CMK (cell line): ENCODE data around the gene PRRC2B.
"Not testable (repeated sequence)": the region's sequence is repeated elsewhere in the genome, so short reads cannot be mapped to it uniquely, and the experiment has no call there.

Experiments
- DNase-seq: peaks from one replicate; pipeline ENCODE4 v3.0.0-alpha.2; 2010; ENCODE audit warnings: low read depth

The PRRC2B gene

DNA sequence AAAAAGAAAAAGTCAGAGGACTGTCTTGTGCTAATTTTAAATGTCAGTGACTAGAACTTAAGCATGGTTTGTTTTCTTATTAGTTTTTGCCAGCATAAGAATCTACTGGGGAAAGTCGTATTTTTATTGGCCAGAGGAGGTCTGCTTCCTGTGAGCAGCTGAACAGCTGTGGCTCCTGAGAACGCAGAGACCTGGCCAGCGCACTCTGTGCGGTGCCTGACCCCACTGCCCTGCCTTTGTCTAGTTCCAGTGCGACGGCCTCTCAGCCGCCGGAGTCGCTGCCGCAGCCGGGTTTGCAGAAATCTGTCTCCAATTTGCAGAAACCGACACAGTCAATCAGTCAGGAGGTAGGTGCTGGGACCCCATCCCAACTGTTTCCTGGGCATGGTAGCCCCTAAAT is 42.5 kb downstream of the PRRC2B start:
- DNase-seq, result no peak

DNA sequence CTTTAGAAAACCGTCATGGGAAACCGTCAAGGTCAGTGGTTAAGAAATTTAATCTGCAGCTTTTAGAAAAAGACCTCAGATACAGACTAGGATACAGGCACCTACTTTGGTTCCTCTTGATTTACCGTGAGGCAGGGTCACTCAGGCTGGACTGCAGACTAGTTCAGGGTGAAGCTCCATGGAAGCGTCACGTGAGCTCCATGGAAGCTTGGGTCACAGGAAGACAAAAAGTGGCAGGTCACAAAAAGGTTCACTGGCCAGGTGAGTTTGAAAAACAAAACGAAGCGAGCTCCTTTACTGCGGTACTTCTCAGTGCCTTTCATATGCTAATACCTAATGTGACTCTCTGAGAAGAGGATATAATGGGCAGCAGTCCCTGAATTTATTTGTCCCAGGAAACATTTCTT is 43.0 kb downstream of the PRRC2B start:
- no peak for DNase-seq

DNA sequence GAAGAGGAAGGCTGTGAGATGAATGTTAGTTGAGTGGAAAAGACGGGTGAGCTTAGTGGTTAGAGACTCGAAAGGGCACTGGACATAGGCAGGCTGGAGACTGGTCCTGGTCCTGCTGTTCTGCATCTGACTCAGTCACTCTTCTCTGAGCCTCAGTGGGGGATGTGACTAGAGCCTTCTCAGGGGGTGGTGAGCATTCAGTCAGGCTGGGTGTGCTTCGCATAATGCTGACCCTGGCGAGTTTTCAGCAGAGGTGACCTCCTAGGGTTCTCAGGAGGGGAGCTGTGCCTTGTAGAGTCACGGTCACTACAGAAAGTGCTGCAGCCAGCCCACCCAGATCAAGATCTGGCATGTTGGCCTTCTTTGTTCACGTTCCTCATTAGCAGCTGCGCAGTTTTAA is 44.3 kb downstream of the PRRC2B start:
- DNase-seq, result no peak

DNA sequence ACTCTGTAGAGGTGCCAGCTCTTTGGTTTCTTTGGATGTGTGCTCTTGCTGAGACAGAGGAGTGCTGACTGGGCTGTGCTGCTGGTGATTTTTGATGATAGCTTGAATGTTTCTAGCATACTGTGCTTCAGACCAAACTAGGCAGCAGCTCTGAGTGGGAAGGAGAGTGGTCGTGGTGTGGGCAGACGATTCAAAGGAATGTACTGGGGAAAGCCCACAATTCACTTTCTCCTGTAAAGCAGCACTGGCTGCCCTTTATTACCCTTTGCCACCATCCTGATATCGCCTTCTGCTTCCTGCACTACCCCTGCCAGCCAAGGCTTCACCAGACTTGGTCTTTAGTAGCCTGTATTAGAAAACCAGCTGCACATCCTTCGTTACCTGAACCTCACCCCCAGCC is 45.3 kb downstream of the PRRC2B start:
- no peak for DNase-seq

DNA sequence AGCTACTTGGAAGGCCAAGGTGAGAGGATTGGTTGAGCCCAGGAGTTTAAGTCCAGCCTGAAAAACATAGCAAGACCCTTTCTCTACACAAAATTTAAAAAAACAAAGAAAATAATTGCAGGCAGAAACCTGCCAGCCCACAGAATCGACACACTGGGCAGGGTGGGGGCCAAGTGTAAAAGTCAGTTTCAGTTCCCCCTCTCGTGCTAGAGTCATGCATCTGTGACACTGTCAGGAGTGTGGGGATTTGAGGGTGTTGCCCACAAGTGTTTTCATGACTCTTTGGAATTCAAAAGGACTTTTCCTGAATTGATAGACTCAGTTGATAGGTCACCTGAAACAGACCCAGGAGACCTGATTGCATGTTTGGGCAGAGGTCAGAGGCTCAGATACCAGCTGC is 47.6 kb downstream of the PRRC2B start:
- DNase-seq, result no peak

DNA sequence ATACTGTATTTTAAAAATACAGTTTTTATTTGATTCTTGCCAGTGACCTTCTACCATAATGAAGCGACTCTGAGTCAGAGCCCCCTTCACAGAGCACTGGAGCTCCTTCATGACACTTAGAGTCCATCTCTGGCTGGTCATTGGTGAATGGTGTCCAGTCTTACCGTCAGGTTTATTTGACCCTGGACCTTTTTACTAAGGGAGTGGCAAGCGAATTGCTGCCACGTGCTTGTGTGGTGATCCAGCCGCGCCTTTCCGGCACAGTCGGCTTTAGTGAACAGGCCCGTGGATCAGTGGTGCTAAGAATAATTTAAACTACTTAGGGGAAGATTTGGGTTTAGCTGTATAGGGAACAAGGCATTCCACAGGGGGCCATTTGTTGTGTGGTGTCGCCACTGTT is 48.5 kb downstream of the PRRC2B start:
- DNase-seq, result no peak

DNA sequence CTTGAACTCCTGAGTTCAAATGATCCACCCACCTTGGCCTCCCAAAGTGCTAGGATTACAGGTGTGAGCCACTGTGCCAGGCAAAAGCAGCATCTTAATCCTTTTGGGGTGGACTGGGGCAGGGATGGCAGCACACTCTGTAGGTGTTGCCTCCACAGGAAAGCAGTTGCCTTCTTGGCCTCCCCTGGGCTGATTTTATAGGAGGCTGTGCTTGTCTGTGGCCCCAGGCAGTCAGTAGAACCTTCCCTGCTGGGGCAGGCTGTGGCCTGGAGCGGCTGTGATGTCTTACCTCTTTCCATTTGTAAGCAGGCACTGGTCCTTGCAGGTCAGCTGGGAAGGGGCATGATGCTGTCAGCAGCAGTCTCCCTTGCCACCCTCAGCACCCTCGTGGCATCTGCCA is 49.8 kb downstream of the PRRC2B start:
- no peak for DNase-seq

DNA sequence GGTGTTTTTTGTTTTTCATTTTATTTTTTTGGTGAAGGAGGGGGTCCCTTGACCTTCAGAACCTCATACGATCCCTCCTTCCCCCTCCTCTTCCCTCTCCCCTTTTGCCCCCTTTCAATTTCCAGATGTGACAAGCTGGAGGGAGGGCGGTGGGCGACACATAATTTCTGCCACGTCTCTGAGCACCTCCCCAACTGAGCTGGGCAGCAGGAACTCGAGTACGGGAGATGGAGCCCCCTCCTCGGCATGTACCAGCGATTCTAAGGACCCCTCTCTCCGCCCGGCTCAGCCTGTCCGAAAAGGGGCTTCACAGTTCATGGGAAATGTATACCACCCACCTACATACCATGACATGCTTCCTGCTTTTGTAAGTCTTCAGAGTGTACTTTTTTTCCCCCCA is 52.4 kb downstream of the PRRC2B start:
- DNase-seq, result no peak

DNA sequence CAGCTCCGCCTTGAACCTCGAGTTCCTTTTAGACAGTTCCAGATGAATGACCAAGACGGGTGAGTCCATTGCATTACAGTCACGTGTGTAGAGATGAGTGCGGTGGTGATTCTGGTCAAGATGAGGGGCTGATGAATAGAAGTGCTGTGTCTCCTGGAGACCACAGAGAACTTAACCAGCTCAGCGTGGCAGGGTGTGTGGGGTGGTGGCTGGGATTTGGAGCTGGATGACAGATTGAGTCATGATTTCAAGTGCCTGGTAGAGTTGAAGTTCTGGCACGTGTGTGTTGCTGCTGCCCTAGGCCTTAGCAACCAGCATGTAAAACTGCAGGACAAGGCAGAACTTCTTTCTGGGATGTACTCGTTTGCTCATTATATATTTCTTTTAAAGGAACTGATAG is 53.3 kb downstream of the PRRC2B start:
- no peak for DNase-seq

DNA sequence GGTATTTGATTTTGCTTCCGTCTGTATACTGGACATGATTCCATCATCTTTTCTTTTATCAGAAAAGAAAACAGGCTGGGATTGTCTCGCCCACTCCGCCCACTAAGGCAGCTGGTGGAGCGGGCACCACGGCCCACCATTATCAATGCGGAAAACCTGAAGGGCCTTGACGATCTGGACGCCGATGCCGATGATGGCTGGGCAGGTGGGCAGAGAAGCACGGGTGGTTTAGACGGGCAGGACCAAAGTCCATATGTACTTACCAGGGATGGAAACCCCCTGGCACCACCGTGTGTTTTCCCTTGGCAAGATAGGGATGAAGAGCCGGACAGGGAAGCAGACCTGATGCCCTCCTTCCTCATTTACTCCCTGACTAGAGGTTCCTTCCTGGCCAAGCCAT is 53.7 kb downstream of the PRRC2B start:
- no peak for DNase-seq

DNA sequence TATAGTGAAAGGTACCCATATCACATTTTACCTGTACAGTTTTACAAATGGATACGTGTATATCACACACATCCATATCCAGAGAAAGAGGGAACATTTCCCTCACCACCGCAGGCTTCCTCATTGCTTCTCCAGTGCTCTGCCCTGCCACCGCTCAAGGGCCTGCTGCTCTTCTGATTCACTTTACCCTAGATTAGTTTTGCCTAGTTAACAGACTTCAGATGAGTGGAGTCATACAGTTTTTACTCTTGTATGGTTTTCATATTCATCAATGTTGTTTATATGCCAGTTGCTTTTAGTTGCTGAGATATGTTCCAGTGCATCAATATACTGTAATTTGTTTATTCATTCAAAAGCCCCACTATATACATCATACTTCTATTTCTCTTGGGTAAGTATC is 54.9 kb downstream of the PRRC2B start:
- DNase-seq, result no peak

DNA sequence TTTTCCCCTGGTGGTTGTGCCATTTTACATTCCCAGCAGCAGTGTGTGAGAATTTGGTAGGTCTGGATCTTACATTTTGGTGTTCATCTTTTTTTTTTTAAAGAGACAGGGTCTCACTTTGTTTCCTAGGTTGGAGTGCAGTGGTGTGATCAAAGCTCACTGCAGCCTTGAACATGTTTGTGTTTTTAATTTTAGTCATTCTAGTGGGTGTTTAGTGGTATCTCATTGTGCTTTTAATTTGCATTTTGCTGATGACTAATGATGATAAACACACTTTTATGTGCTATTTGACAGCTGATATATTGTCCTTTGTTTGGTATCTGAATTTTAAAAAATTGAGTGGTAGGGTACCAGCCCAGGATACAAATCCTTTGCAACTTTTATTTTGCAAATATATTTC is 55.4 kb downstream of the PRRC2B start:
- no peak for DNase-seq

DNA sequence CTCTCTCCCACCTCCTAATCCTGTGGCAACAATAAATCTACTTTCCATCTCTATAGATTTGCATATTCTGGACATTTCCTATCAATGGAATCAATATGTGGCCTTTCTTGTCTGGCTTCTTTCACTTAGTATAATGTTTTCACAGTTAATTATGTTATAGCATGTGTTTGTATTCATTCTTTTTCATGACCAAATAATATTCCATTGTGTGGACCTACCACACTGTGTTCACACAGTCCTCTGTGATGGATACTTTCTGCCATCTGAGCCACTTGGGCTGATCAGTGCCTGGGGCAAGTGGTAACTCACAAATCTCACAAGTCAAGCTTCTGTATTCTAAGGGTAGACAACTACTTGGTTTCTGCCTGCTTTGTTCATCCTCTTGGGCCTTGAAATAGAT is 60.1 kb downstream of the PRRC2B start:
- no peak for DNase-seq

DNA sequence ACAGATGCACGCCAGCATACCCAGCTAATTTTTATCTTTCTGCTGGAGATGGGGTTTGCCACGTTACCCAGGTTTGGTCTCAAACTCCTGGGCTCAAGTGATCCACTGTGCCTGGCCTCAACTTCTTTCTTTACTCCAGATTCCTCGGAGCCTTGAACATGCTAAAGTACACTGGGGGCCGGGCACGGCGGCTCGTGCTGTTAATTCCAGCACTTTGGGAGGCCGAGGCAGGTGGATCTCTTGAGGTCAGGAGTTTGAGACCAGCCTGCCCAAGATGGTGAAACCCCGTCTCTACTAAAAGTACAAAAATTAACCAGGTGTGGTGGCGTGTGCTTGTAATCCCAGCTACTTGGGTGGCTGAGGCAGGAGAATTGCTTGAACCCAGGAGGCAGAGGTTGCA is 61.8 kb downstream of the PRRC2B start:
- not testable (repeated sequence) for DNase-seq

DNA sequence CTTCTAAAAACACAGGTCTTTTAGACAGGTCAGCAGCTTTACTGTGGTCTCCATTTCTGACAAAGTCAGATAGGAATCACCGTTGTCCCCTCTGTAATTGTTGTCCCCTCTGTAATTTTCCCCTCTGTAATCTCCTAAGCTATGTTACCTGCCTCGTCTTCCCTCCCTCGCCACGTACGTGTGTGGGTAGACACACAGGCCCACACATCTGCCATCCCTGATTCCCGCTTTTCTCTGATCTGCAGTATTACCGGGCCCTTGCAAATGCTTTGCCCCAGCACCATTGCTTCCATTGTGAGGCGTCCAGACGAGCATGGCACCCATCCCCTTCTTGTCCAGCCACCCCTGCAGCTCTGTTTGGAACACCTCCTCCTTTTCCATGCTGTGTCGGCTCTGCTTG is 63.9 kb downstream of the PRRC2B start:
- DNase-seq, result no peak

DNA sequence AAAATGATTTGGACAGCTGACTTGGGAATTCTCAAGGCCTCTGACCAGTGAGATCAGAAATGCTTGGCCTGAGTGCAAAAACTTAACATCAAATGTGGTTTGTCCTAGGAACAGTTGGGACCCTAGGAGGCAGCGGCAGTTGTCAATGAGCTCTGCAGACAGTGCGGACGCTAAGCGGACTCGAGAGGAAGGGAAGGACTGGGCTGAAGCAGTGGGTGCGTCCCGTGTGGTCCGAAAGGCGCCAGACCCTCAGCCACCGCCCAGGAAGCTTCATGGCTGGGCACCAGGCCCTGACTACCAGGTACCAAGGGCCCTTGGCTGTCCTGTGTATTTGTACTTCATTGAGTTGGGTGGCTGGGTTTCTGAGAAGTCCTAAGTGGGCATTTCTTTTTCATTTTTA is 65.2 kb downstream of the PRRC2B start:
- DNase-seq, result no peak

DNA sequence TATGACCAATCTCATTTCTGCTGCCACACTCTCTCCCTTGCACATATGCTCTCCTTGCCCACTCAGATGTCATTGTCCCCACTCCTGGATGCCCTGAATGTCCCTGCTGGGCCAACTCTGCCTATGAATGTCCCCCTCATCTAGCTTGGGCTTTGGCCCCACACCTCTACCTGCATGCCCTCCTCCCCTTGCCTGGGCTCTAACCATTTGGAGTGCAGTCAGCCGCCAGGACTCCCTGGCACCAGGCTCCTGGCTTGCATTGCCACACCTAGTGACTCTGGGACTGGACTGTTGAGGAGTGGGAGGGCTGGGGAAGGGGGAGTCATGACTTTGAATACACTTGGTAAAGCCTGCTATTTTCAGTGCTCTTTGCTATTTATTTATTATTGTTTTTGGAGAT is 67.3 kb downstream of the PRRC2B start:
- DNase-seq, result no peak

DNA sequence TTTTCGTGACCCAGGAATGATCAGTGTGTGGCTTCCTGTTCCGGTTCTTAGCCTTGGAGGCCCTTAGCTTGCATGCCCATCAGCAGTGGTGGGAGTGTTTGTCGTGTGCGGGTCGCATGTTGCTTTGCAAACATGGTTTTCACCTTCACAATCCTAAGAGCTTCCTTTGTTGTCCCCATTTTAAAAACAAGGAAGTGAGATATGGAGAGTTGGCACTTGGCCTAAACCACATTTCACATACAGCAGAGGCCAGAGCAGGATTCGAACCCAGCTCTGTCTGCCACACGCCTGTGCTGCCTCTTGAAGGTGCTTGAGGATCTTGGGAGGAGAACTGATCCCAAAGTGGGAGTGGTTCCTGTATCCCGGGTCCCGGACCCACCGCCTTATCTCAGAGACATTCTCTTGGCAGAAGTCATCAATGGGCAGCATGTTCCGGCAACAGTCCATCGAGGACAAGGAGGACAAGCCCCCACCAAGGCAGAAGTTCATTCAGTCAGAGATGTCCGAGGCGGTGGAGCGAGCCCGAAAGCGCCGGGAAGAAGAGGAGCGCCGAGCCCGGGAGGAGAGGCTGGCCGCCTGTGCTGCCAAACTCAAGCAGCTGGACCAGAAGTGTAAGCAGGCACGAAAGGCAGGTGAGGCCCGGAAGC is 70.6 kb downstream of the PRRC2B start:
- no peak for DNase-seq

DNA sequence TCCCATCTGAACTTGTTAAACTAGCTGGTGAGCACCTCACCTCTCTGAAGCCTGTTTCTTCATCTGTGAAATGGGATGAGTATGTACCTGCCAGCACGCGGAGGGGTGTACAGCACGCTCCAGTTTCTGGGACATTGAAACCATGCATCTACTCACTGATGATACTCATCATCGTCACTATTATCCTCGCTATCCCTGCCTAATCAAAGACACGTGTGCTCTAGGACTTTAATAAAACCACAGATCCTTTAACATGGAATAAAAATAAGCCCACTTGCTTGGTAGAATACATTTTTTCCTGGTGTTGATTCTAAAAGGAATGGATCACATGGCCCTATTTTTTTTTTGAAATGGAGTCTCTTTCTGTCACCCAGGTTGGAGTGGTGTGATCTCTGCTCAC is 71.5 kb downstream of the PRRC2B start:
- DNase-seq, result no peak

DNA sequence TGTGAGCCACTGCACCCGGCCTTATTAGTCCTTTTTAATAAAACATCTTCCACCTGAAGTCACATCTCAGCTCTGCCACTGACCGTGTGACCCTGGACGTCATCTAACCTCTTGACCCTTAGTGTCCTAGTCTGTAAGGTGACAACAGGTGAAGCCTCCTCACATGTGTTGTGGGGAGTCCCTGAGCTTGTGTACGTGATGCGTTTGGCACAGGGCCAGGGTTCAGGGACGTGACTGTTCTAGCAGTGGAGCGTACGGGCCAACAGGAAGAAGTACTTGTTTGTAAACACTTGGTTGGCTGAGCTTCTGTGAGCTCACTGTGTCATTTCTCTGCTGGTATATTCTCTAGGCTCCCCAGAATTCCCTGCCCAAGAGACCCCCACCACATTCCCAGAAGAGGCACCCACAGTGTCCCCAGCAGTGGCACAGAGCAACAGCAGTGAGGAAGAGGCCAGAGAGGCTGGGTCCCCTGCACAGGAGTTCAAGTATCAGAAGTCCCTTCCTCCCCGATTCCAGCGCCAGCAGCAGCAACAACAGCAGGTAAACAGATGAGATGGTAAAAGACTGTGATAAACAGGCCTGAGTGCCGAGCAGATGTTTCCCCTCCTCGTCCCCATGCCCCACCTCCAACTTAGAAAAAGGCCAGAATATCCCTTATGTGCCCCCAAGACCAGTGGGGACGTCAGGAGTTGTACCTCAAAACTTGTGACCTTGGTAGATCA is 73.5 kb downstream of the PRRC2B start:
- no peak for DNase-seq

DNA sequence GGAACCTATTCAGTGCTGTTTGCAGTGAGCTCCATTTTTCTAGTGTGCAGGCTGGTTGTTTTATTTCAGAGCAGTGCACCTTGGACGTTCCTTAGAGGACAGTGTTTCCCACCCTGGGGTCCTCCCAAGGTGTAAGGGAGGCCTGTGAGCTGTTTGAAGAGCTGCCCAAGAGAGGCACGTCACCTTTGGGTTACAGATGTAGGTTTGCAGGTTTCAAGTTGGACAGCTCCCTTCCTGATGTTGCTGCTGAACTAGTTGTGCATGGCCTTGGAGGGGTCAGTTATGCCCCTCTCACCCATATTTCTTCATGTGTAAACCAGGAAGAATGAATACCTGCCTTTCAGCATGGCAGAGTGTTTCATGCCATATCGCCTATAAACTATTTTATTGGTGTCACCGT is 74.1 kb downstream of the PRRC2B start:
- no peak for DNase-seq

DNA sequence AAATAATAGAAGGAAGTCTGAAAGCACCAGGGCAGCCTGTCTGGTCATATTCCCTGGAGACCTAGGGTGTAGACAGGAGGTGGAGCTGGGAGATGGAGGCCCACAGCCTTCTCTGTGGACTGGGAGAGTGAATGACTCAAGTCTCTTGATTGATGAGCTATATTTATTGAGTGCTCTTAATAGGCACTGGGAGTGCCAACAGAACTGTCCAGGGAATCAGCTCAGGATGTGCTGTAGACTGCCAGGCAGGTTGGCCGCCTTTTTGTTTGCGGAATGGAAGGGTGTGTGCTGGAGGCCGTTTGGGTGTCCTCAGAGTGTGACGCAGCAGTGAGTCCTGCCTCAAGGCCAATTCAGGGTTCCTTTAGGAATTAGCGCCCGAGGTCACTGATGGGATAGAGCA is 75.5 kb downstream of the PRRC2B start:
- DNase-seq, result no peak

DNA sequence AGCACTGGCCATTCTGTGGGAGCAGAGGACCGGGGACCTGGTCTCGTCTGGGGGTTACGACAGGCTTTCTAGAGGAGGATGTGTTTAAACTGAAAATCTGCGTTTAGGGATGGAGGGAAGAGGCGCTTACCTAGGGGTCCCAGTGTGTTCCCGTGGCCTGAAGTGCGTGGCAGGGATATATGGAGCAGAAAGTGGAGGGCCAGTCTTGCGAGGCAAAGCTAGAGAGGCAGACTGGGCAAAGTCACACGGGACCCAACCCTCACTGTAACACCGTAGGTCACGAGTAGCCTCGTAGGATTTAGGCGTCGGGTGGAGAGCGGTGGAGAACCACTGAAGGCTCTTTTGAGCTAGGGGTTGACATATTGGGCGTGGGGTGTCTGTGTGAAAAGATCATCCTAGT is 76.1 kb downstream of the PRRC2B start:
- DNase-seq, result no peak

DNA sequence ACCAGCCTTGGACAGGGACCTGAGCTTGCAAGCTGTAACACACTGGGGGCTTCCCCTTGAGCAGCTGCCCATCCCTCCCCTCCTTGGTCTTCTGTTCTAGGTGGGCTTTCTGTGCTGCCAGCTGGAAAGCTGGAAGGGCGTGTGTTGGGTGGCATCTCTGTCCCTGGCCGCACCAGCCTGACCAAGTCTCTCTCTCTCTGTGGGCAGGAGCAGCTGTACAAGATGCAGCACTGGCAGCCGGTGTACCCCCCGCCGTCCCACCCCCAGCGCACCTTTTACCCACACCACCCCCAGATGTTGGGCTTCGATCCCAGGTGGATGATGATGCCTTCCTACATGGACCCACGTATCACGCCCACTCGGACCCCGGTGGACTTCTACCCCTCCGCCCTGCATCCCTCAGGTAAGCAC is 76.7 kb downstream of the PRRC2B start:
- DNase-seq, result no peak
